HepG2 (cell line): Measurements from ENCODE around the gene PEAK3. TPM values are rescaled to one million over a fixed set of nuclear protein-coding genes. Genes with fewer than 3 reads are reported as not detected.
A peak's percentile ranks its signal among the peaks of the same experiment; 100 is the strongest.

Experiments used
- ATAC-seq: fragments of 200-7000 bp; cut with Tn5 transposase; 3 replicates; pipeline ENCODE4 v1.9.1; 2020; ENCODE audit warnings: mild to moderate bottlenecking, moderate library complexity
- BruUV-seq: library from RNA; stranded (reverse); fragments of 400-500 nt; replicated peaks from 2 replicates; lab custom pipeline; 2021; lab: Mats Ljungman, UMichigan
- CTCF ChIA-PET: fragments of 300-600 bp; formaldehyde crosslinking; extraction: SDS; loops from one replicate; lab custom pipeline; 2021; ENCODE audit warnings: low total read pairs, inconsistent platforms, low intra/inter-chr PET ratio; lab: Yijun Ruan, JAX
- POLR2A ChIA-PET: fragments of 350-600 bp; sonication (Branson Sonifier 250); formaldehyde crosslinking; loops from one replicate; lab custom pipeline; 2020; ENCODE audit warnings: antibody characterized with exemption, inconsistent platforms; lab: Yijun Ruan, JAX
- DNase-seq: peaks from one replicate; pipeline ENCODE4 v3.0.0-alpha.2; 2015; ENCODE audit warnings: low spot score
- FAIRE-seq: peaks from 3 replicates; lab custom pipeline; 2011; peaks lifted over from hg19 to GRCh38; lab: Jason Lieb, UNC
- H2AFZ ChIP-seq: one replicate; pipeline ENCODE4 v1.6.1; 2011; ENCODE audit warnings: low read length, inconsistent platforms
- H3K27ac ChIP-seq: fragments of 300-600 bp; 3 replicates; pipeline ENCODE4 v1.8.0; 2011; ENCODE audit warnings: mixed run types, mild to moderate bottlenecking, mixed read lengths, low read length, inconsistent platforms; ENCODE audit not compliant: insufficient read depth; ENCODE audit errors: extremely low read length
- H3K27me3 ChIP-seq, 2 experiments: fragments of 200-600 bp in 1 of 2; 2 replicates in 1 of 2; 3 replicates in 1 of 2; pipeline versions ENCODE4 v1.6.0 to v1.8.0; 2011; ENCODE audit warnings: low read length in 2 of 2, mild to moderate bottlenecking in 2 of 2, moderate library complexity in 2 of 2, inconsistent platforms in 1 of 2; ENCODE audit not compliant: insufficient read depth in 2 of 2, control insufficient read depth in 1 of 2
- H3K36me3 ChIP-seq, 2 experiments: fragments of 200-600 bp in 1 of 2; replicated peaks in 1 of 2; 2 replicates in 1 of 2; 3 replicates in 1 of 2; pipeline versions ENCODE4 v1.5.1 to v1.8.0; 2011; ENCODE audit warnings: low read length in 2 of 2, inconsistent platforms in 1 of 2; ENCODE audit not compliant: insufficient read depth in 2 of 2, control insufficient read depth in 1 of 2
- H3K4me1 ChIP-seq: 2 replicates; pipeline ENCODE4 v1.5.1; 2012; ENCODE audit warnings: low read length, inconsistent platforms; ENCODE audit not compliant: insufficient read depth
- H3K4me2 ChIP-seq: 2 replicates; pipeline ENCODE4 v1.6.0; 2011; ENCODE audit warnings: low read depth, low read length, inconsistent platforms
- H3K4me3 ChIP-seq, 3 experiments: fragments of 200-600 bp in 1 of 3; sonication (generic), shearing (Covaris generic) in 1 of 3; replicated peaks in 1 of 3; 2 replicates each; pipeline ENCODE4 v1.5.1; 2011 to 2016; ENCODE audit warnings: low read length in 3 of 3, inconsistent platforms in 2 of 3, low read depth in 2 of 3, mild to moderate bottlenecking in 2 of 3, control low read depth in 1 of 3, mixed read lengths in 1 of 3; ENCODE audit not compliant: insufficient read depth in 1 of 3
- H3K79me2 ChIP-seq: one replicate; pipeline ENCODE4 v1.6.1; 2011; ENCODE audit warnings: low read length, inconsistent platforms; ENCODE audit not compliant: insufficient read depth
- H3K9ac ChIP-seq: 2 replicates; pipeline ENCODE4 v1.6.0; 2011; ENCODE audit warnings: mild to moderate bottlenecking, low read depth, low read length, inconsistent platforms; ENCODE audit not compliant: insufficient read depth
- H3K9me3 ChIP-seq: 2 replicates; pipeline ENCODE4 v1.5.1; 2012; ENCODE audit warnings: mild to moderate bottlenecking, low read length
- H4K20me1 ChIP-seq: 2 replicates; pipeline ENCODE4 v1.6.0; 2011; ENCODE audit warnings: inconsistent platforms, mild to moderate bottlenecking, low read length, moderate library complexity; ENCODE audit not compliant: insufficient read depth
- AGO2 ChIP-seq: fragments of 200-400 bp; formaldehyde crosslinking; optimal IDR thresholded peaks from 2 replicates; pipeline ENCODE3; 2017; ENCODE audit warnings: mild to moderate bottlenecking, low read depth, low read length, moderate library complexity
- MIXL1 ChIP-seq: IDR thresholded peaks from 2 replicates; pipeline ENCODE4 v1.6.1; 2016
- RBM22 ChIP-seq: fragments of 200-400 bp; formaldehyde crosslinking; optimal IDR thresholded peaks from 2 replicates; pipeline ENCODE3; 2017; ENCODE audit warnings: mild to moderate bottlenecking, low read length, moderate library complexity
- ZNF251 ChIP-seq: sonication (generic); formaldehyde crosslinking; IDR thresholded peaks from 2 replicates; pipeline ENCODE4 v1.9.0; 2021; ENCODE audit warnings: mild to moderate bottlenecking, missing genetic modification reagents
- ZNF484 ChIP-seq: sonication (generic); formaldehyde crosslinking; IDR thresholded peaks from 2 replicates; pipeline ENCODE4 v1.5.1; 2020; ENCODE audit warnings: mild to moderate bottlenecking, low read depth, missing genetic modification reagents, borderline replicate concordance
- WGBS: methylation state at CpG from one replicate; pipeline ENCODE4 v1.1.6; 2017; ENCODE audit warnings: low lambda C conversion rate; 5-methylcytosine and 5-hydroxymethylcytosine counted together
- in situ Hi-C: cut with HindIII; loops from 2 replicates; pipeline ENCODE4 v1.10.0; 2017; ENCODE audit warnings: low pct_unique_long_range_greater_than_20kb; ENCODE audit not compliant: extremely low pct_ligation_motif_present
- intact Hi-C: fragments of 100-400 bp; cut with micrococcal nuclease; formaldehyde crosslinking; loops from one replicate; pipeline ENCODE4 v1.10.0; 2022; ENCODE audit not compliant: unreplicated experiment
- polyA plus RNA-seq, 8 experiments: library from polyadenylated mRNA; depleted of rRNA in 3 of 8; stranded (reverse) in 7 of 8; unstranded in 1 of 8; fragments of >200 nt; fragmentation: Illumina TruSeq in 4 of 8; extraction: Trizol in 4 of 8; gene quantifications; 2 replicates each; pipeline versions ENCODE4 v1.2.1 to v1.2.3, GENCODE V29; 2011 to 2016; ENCODE audit warnings: low read depth in 4 of 8, missing spikeins in 1 of 8, mixed read lengths in 1 of 8; ENCODE audit not compliant: insufficient read depth in 1 of 8
- total RNA-seq, 5 experiments: library from RNA; depleted of rRNA; stranded (reverse); fragments of >200 nt; fragmentation: Illumina TruSeq; extraction: Trizol; gene quantifications; 2 replicates each; pipeline ENCODE4 v1.2.3, GENCODE V29; 2016; ENCODE audit warnings: low read depth in 1 of 5
- TF ChIP-seq, protein P1 (sequence below): sonication (generic); formaldehyde crosslinking; IDR thresholded peaks from 2 replicates; pipeline ENCODE4 v1.5.1; 2020; ENCODE audit warnings: mild to moderate bottlenecking, missing genetic modification reagents, moderate library complexity
- TF ChIP-seq, protein P2 (sequence below): sonication (generic); formaldehyde crosslinking; IDR thresholded peaks from 2 replicates; pipeline ENCODE4 v1.5.0; 2020; ENCODE audit warnings: missing genetic modification reagents, mild to moderate bottlenecking, borderline replicate concordance

The PEAK3 gene
- total and polyA plus RNA-seq, 2 of the 13 experiments (the other 11 are each of a cell fraction or from before 2014, with no cell fraction given) = not detected

DNA sequence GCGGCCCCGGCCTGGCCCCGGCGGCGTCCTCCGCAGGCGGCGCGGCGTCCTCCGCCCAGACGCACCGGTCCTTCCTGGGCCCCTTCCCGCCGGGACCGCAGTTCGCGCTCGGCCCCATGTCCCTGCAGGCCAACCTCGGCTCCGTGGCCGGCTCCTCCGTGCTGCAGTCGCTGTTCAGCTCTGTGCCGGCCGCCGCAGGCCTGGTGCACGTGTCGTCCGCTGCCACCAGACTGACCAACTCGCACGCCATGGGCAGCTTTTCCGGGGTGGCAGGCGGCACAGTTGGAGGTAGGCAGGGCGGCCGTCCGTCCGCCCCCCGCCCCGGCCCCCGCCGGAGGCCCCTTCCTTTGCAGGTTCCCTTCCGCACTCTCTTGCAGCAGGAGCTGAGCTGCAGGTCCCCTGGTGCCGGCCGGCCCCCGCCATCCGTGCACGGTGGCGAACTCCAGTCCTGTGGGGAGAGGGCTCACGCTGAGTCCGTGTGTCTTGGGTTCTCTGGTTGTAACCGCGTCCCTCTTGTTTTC, 55.1 kb downstream of the PEAK3 start:
- Histone ChIP-seq H3K4me1 (no peaks in the 10 kb centered on the region), H3K4me2 (no peak overlapping the region), H3K9me3 (no peaks in the 10 kb centered on the region), H3K9ac (no peak overlapping the region), H3K79me2 (no peaks in the 10 kb centered on the region), H2AFZ (no peak overlapping the region), H3K27ac (no peak overlapping the region), H4K20me1 (no peaks in the 10 kb centered on the region), H3K36me3 (peaks cover 30 to 55% of the 10 kb centered on the region in 2 experiments; a peak in 4 of 5 replicates), H3K4me3 (no peak overlapping the region), H3K27me3 (no peaks in the 10 kb centered on the region)
- in situ Hi-C loops = no loop called here
- no peak for DNase-seq
- ATAC-seq = no peak
- BruUV-seq = no TSS peak
- WGBS = 98% methylated on average over 49 of the region's 53 CpGs
- no peak for FAIRE-seq
- intact Hi-C loops = no loop called here
- ChIA-PET CTCF (no interaction called here), POLR2A (no interaction called here)
- TF ChIP-seq MIXL1 = no peak
- peak; percentile 11 for TF ChIP-seq AGO2

DNA sequence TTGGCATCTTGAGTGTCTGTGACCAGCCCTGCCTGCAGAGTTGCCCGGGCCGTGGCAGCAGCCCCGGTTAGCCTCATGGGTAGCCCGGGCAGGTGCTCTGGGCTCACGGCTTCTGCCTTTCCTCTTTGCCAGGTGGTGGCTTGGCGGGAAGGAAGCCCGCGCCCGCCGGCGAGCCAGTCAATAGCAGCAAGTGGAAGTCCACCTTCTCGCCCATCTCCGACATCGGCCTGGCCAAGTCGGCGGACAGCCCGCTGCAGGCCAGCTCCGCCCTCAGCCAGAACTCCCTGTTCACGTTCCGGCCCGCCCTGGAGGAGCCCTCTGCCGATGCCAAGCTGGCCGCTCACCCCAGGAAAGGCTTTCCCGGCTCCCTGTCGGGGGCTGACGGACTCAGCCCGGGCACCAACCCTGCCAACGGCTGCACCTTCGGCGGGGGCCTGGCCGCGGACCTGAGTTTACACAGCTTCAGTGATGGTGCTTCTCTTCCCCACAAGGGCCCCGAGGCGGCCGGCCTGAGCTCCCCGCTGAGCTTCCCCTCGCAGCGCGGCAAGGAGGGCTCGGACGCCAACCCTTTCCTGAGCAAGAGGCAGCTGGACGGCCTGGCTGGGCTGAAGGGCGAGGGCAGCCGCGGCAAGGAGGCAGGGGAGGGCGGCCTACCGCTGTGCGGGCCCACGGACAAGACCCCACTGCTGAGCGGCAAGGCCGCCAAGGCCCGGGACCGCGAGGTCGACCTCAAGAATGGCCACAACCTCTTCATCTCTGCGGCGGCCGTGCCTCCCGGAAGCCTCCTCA, 55.7 kb downstream of the PEAK3 start:
- Histone ChIP-seq H3K4me1 (no peaks in the 10 kb centered on the region), H2AFZ (no peak overlapping the region), H3K27me3 (no peaks in the 10 kb centered on the region), H3K4me2 (no peak overlapping the region), H3K4me3 (no peak overlapping the region), H3K27ac (no peak overlapping the region), H3K36me3 (peaks cover 30 to 58% of the 10 kb centered on the region in 2 experiments; a peak in 4 of 5 replicates), H3K9me3 (no peaks in the 10 kb centered on the region), H3K9ac (no peak overlapping the region), H4K20me1 (no peaks in the 10 kb centered on the region), H3K79me2 (no peaks in the 10 kb centered on the region)
- in situ Hi-C loops = no loop called here
- 97% methylated on average over 29 of the region's 59 CpGs for WGBS
- BruUV-seq = no TSS peak
- DNase-seq (no peak), FAIRE-seq (no peak), ATAC-seq (no peak)
- POLR2A ChIA-PET = no interaction called here
- CTCF ChIA-PET = no interaction called here
- intact Hi-C loops = no loop called here
- TF ChIP-seq RBM22 (peak; percentile 18), ZNF484 (CRISPR knock-in tag) (no peak), ZNF251 (CRISPR knock-in tag) (no peak)
- TF ChIP-seq, protein P1, sequence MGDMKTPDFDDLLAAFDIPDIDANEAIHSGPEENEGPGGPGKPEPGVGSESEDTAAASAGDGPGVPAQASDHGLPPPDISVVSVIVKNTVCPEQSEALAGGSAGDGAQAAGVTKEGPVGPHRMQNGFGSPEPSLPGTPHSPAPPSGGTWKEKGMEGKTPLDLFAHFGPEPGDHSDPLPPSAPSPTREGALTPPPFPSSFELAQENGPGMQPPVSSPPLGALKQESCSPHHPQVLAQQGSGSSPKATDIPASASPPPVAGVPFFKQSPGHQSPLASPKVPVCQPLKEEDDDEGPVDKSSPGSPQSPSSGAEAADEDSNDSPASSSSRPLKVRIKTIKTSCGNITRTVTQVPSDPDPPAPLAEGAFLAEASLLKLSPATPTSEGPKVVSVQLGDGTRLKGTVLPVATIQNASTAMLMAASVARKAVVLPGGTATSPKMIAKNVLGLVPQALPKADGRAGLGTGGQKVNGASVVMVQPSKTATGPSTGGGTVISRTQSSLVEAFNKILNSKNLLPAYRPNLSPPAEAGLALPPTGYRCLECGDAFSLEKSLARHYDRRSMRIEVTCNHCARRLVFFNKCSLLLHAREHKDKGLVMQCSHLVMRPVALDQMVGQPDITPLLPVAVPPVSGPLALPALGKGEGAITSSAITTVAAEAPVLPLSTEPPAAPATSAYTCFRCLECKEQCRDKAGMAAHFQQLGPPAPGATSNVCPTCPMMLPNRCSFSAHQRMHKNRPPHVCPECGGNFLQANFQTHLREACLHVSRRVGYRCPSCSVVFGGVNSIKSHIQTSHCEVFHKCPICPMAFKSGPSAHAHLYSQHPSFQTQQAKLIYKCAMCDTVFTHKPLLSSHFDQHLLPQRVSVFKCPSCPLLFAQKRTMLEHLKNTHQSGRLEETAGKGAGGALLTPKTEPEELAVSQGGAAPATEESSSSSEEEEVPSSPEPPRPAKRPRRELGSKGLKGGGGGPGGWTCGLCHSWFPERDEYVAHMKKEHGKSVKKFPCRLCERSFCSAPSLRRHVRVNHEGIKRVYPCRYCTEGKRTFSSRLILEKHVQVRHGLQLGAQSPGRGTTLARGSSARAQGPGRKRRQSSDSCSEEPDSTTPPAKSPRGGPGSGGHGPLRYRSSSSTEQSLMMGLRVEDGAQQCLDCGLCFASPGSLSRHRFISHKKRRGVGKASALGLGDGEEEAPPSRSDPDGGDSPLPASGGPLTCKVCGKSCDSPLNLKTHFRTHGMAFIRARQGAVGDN (CRISPR knock-in tag) = no peak
- TF ChIP-seq, protein P2, sequence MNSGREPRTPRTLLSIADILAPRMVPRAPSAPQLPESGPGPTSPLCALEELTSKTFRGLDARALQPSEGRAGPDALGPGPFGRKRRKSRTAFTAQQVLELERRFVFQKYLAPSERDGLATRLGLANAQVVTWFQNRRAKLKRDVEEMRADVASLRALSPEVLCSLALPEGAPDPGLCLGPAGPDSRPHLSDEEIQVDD (CRISPR knock-in tag) = no peak
